ENCODE results near the gene EMD.
"Not testable (repeated sequence)": the region's sequence is repeated elsewhere in the genome, so short reads cannot be mapped to it uniquely, and the experiment has no call there.

EMD gene

GRCh38 chrX:154378799-154379568, at the start of gene EMD:
Gene EMD (plus strand): TSS chrX:154379295. CDS start chrX:154379485, 190 bp downstream.
- peak; percentile 92 to 94 for DNase-seq

- DNase-seq, result no peak
Observed at GRCh38 chrX:154332561-154332960, 46.5 kb upstream of the EMD start.

- DNase-seq, result no peak
Observed at GRCh38 chrX:154333116-154333515, 46.0 kb upstream of the EMD start.

- DNase-seq, result peak; percentile 9 to 26
Observed at GRCh38 chrX:154333837-154334271, 45.2 kb upstream of the EMD start.

- peak; percentile 31 to 62 for DNase-seq
Observed at GRCh38 chrX:154334496-154334895, 44.6 kb upstream of the EMD start.

- DNase-seq, result not testable (repeated sequence)
Observed at GRCh38 chrX:154341399-154342298, 37.4 kb upstream of the EMD start.

- DNase-seq, result not testable (repeated sequence)
Observed at GRCh38 chrX:154343063-154343462, 36.0 kb upstream of the EMD start.

GRCh38 chrX:154343620-154344019, 35.5 kb upstream of the EMD start:
- DNase-seq, result not testable (repeated sequence)

- no peak for DNase-seq
Observed at GRCh38 chrX:154348114-154348531, 31.0 kb upstream of the EMD start.

GRCh38 chrX:154348646-154349358, 30.3 kb upstream of the EMD start:
- no peak for DNase-seq

- DNase-seq, result no peak
Observed at GRCh38 chrX:154349359-154349935, 29.6 kb upstream of the EMD start.

GRCh38 chrX:154349979-154350378, 29.1 kb upstream of the EMD start:
- no peak for DNase-seq

GRCh38 chrX:154350429-154351182, 28.5 kb upstream of the EMD start:
- DNase-seq, result no peak

- no peak for DNase-seq
Observed at GRCh38 chrX:154351183-154352011, 27.7 kb upstream of the EMD start.

GRCh38 chrX:154352012-154352401, 27.1 kb upstream of the EMD start:
- DNase-seq, result no peak

- no peak for DNase-seq
Observed at GRCh38 chrX:154352466-154352865, 26.6 kb upstream of the EMD start.

- no peak for DNase-seq
Observed at GRCh38 chrX:154353172-154353843, 25.8 kb upstream of the EMD start.

- no peak for DNase-seq
Observed at GRCh38 chrX:154354013-154354412, 25.1 kb upstream of the EMD start.

GRCh38 chrX:154354516-154354915, 24.6 kb upstream of the EMD start:
- DNase-seq, result no peak

- no peak for DNase-seq
Observed at GRCh38 chrX:154355094-154355775, 23.9 kb upstream of the EMD start.

Data from inflammatory macrophage treated with lipopolysaccharide for 1 hour (primary cell).